H1 (cell line): Measurements from ENCODE around the gene IQCH. TPM values are rescaled to one million over a fixed set of nuclear protein-coding genes. Genes with fewer than 3 reads are reported as not detected.

Source experiments
- BACH1 ChIP-seq: IDR thresholded peaks from 2 replicates; pipeline ENCODE4 v1.6.1; 2012; ENCODE audit warnings: low read length, improper control_type of control experiment
- CEBPB ChIP-seq: IDR thresholded peaks from 2 replicates; pipeline ENCODE4 v1.6.1; 2012; ENCODE audit warnings: low read depth, low read length
- EZH2 ChIP-seq: fragments of 200-600 bp; sonication (generic); IDR thresholded peaks from 2 replicates; pipeline ENCODE4 v1.7.1; 2012; ENCODE audit warnings: low read depth, mild to moderate bottlenecking, moderate library complexity, low read length, inconsistent platforms; ENCODE audit not compliant: severe bottlenecking
- SIX5 ChIP-seq: IDR thresholded peaks from 2 replicates; pipeline ENCODE4 v1.6.1; 2011; ENCODE audit warnings: mild to moderate bottlenecking, low read depth, low read length
- SP1 ChIP-seq: IDR thresholded peaks from 2 replicates; pipeline ENCODE4 v1.6.1; 2011; ENCODE audit warnings: low read depth, low read length
- SUZ12 ChIP-seq: fragments of 200-600 bp; sonication (generic); IDR thresholded peaks from 2 replicates; pipeline ENCODE4 v1.6.1; 2012; ENCODE audit warnings: mild to moderate bottlenecking, inconsistent platforms, low read length, moderate library complexity, mixed read lengths
- polyA plus RNA-seq, 7 experiments: library from polyadenylated mRNA; depleted of rRNA in 3 of 7; stranded (reverse) in 5 of 7; unstranded in 2 of 7; fragments of >200 nt in 5 of 7; fragments of 200-250 nt in 2 of 7; gene quantifications; 1 replicate in 5 of 7; 2 replicates in 1 of 7; 4 replicates in 1 of 7; pipeline versions ENCODE4 v1.2.1 to v1.2.3, GENCODE V29; 2011 to 2013; ENCODE audit warnings: missing spikeins in 2 of 7, mixed read lengths in 2 of 7
- total RNA-seq: library from RNA; stranded (reverse); fragmentation: NEBNext Ultra II Directional; extraction: Animal tissue kit (Norgen Biotek cat#: 25700); gene quantifications from 2 replicates; pipeline ENCODE4 v1.2.1, GENCODE V29; 2021
- TF ChIP-seq, protein P1 (sequence below): IDR thresholded peaks from 2 replicates; pipeline ENCODE4 v1.6.1; 2011; ENCODE audit warnings: low read depth, mild to moderate bottlenecking, low read length; ENCODE audit not compliant: insufficient read depth

Gene IQCH
- total and polyA plus RNA-seq, 2 of the 8 experiments (the other 6 are each of a cell fraction or from before 2014, with no cell fraction given), result 0.60 to 1.9 TPM

DNA sequence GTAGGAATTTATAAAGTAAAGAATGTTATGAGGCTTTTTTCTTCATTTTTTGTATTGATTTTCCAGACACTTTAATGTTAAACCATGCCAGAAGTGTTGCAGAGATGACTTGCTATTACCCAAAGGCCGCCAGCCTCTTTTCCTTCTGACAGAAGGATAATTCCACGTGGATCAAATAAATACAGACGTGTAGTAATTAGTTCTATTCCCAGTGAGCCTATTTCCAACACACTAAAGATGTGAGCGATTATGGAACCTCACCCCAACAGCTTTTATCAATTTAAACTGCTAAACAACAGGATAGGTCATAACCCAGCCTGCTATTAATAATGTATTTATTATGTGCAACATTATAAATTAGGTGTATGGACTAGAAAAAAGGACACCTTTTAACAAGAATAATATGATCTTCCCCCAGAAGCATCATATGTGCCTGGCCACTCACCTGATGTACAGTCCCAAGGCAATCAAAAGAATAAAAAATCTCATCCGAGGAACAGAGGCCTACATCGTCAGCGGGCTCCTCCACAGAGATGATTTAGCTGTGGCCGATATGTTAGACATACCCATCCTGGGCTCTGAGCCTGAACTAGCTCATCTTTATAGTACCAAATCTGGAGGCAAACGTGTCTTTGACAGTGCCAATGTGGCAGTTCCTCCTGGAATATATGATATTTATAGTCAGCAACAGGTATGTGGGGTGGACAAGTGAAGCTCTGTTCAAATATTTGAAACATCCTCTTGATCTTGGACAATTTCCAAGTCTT, 140.5 kb downstream of the IQCH start (continued):
- no peak for TF ChIP-seq CEBPB
- TF ChIP-seq, protein P1, sequence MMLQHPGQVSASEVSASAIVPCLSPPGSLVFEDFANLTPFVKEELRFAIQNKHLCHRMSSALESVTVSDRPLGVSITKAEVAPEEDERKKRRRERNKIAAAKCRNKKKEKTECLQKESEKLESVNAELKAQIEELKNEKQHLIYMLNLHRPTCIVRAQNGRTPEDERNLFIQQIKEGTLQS, result no peak
- TF ChIP-seq EZH2, result no peak
- no peak for TF ChIP-seq BACH1
- TF ChIP-seq SIX5, result no peak
- no peak for TF ChIP-seq SUZ12
- TF ChIP-seq SP1, result no peak
